ENCODE results near the gene PNMA6E.

DNA sequence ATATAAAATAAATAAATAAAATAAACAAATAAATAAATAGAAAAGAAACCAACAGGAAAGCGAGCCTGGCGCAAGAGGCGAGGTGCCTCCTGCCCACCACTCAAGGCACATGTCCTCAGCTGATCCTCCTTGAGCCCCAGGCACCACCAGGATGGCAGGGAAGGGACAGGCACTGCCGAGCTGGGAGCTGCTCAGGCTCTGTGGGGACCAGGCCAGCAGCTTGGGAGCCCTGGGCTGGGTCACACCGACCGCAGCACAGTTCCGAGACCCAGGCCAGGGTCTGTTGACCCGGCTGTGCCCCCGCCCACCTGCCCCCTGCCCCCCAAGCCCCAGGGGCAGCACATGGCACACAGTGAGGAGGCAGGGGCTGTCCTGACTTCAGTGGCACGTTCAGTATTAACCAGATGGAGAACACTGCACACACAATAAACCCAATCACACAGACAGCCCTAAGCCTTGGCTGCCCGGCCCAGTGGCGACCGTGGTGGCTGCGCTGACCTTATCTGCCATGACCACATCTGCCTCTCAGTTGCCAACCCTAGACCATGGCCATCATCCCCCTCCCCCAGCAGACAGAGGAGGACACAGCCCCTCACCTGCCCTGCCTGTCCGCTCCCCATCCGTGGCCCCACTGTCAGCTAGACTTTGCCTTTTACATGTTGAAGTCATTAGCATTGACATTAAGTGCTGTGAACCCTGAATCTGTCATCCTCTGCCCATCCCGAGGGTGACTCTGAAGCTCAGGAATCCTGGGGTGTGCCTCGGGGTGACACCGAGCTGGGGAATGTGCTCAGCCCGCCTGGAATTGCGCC is 47.6 kb upstream of the PNMA6E start:
- TF ChIP-seq RARB (CRISPR knock-in tag; IDR thresholded peaks at IDR 0.05), result no peak
- no peak for TF ChIP-seq ZFP30 (CRISPR knock-in tag; IDR thresholded peaks at IDR 0.05)
- no peak for TF ChIP-seq OSR1 (CRISPR knock-in tag; IDR thresholded peaks at IDR 0.05)
- no peak for TF ChIP-seq PATZ1 (CRISPR knock-in tag; IDR thresholded peaks at IDR 0.05; ENCODE audit: borderline replicate concordance)
- no peak for TF ChIP-seq ZNF565 (CRISPR knock-in tag; conservative IDR thresholded peaks at IDR 0.05; ENCODE audit: low read depth)
- TF ChIP-seq SNAI2 (CRISPR knock-in tag; IDR thresholded peaks at IDR 0.05), result no peak
- no peak for TF ChIP-seq ARNTL (CRISPR knock-in tag; IDR thresholded peaks at IDR 0.05; ENCODE audit: borderline replicate concordance, low read depth)
- no peak for TF ChIP-seq CSDC2 (CRISPR knock-in tag; IDR thresholded peaks at IDR 0.05)
- TF ChIP-seq ZC3H10 (CRISPR knock-in tag; IDR thresholded peaks at IDR 0.05), result no peak
- no peak for TF ChIP-seq BACH2 (CRISPR knock-in tag; IDR thresholded peaks at IDR 0.05; ENCODE audit: borderline replicate concordance)
- TF ChIP-seq, protein P1, sequence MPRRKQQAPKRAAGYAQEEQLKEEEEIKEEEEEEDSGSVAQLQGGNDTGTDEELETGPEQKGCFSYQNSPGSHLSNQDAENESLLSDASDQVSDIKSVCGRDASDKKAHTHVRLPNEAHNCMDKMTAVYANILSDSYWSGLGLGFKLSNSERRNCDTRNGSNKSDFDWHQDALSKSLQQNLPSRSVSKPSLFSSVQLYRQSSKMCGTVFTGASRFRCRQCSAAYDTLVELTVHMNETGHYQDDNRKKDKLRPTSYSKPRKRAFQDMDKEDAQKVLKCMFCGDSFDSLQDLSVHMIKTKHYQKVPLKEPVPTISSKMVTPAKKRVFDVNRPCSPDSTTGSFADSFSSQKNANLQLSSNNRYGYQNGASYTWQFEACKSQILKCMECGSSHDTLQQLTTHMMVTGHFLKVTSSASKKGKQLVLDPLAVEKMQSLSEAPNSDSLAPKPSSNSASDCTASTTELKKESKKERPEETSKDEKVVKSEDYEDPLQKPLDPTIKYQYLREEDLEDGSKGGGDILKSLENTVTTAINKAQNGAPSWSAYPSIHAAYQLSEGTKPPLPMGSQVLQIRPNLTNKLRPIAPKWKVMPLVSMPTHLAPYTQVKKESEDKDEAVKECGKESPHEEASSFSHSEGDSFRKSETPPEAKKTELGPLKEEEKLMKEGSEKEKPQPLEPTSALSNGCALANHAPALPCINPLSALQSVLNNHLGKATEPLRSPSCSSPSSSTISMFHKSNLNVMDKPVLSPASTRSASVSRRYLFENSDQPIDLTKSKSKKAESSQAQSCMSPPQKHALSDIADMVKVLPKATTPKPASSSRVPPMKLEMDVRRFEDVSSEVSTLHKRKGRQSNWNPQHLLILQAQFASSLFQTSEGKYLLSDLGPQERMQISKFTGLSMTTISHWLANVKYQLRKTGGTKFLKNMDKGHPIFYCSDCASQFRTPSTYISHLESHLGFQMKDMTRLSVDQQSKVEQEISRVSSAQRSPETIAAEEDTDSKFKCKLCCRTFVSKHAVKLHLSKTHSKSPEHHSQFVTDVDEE (CRISPR knock-in tag; IDR thresholded peaks at IDR 0.05), result no peak
- no peak for TF ChIP-seq ZNF70 (CRISPR knock-in tag; IDR thresholded peaks at IDR 0.05)
- TF ChIP-seq CREB5 (CRISPR knock-in tag; IDR thresholded peaks at IDR 0.05; ENCODE audit: low read depth), result no peak
- TF ChIP-seq, protein P2, sequence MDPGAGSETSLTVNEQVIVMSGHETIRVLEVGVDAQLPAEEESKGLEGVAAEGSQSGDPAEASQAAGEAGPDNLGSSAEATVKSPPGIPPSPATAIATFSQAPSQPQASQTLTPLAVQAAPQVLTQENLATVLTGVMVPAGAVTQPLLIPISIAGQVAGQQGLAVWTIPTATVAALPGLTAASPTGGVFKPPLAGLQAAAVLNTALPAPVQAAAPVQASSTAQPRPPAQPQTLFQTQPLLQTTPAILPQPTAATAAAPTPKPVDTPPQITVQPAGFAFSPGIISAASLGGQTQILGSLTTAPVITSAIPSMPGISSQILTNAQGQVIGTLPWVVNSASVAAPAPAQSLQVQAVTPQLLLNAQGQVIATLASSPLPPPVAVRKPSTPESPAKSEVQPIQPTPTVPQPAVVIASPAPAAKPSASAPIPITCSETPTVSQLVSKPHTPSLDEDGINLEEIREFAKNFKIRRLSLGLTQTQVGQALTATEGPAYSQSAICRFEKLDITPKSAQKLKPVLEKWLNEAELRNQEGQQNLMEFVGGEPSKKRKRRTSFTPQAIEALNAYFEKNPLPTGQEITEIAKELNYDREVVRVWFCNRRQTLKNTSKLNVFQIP (CRISPR knock-in tag; IDR thresholded peaks at IDR 0.05; ENCODE audit: borderline replicate concordance, low read depth), result no peak
